Fibroblast of mammary gland (primary cell): Measurements from ENCODE around the gene VOPP1.
"Not testable (repeated sequence)": the region's sequence is repeated elsewhere in the genome, so short reads cannot be mapped to it uniquely, and the experiment has no call there.

Source experiments
- DNase-seq: peaks from one replicate; pipeline ENCODE4 v3.0.0-alpha.2; 2010; ENCODE audit warnings: low read depth
- H3K4me3 ChIP-seq: 2 replicates; pipeline ENCODE4 v1.5.1; 2011; ENCODE audit warnings: low read depth, mild to moderate bottlenecking, low read length, moderate library complexity; ENCODE audit not compliant: control insufficient read depth
- TF ChIP-seq, protein P1 (sequence below): conservative IDR thresholded peaks from 2 replicates; pipeline ENCODE4 v1.5.1; 2011; ENCODE audit warnings: low read depth, low read length, inconsistent platforms; ENCODE audit not compliant: control insufficient read depth, insufficient read depth

VOPP1 gene

DNA sequence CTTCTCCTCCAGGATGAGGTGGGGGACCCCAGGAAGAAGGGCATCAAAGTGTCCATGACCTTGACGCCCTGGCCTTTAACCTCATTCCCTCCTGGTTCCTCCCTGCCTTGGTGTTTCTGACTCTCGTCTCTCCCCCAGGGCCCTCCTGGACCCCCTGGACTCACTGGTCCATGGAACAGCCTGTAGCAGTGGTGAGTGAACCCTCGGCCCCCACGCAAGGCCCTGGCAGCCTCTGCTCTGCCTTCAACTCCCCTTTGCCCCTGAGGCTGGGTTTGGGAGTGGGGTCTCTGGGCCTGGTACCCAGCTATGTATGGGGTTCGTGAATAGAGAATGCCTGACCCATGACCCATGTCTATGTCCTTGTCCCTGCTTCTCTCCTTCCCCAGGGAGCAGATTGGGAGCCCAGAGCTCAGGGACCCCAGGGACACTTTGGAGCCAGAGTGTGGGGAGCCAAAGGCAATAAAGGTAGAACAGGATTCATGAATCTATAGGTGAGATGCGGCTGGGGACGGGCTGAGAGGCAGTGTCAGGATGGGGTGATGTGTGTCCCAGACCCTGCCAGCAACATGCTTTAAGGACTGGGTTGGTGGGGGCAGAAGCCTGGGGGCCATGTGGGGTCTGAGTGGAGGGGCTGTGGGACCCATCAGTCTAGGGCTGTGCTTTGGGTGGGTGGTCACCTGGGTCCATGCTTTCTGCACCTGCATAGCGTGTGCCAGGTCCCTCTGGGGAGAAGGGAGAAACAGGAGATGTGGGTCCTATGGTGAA lies 18.4 kb upstream of the VOPP1 start:
- TF ChIP-seq, protein P1, sequence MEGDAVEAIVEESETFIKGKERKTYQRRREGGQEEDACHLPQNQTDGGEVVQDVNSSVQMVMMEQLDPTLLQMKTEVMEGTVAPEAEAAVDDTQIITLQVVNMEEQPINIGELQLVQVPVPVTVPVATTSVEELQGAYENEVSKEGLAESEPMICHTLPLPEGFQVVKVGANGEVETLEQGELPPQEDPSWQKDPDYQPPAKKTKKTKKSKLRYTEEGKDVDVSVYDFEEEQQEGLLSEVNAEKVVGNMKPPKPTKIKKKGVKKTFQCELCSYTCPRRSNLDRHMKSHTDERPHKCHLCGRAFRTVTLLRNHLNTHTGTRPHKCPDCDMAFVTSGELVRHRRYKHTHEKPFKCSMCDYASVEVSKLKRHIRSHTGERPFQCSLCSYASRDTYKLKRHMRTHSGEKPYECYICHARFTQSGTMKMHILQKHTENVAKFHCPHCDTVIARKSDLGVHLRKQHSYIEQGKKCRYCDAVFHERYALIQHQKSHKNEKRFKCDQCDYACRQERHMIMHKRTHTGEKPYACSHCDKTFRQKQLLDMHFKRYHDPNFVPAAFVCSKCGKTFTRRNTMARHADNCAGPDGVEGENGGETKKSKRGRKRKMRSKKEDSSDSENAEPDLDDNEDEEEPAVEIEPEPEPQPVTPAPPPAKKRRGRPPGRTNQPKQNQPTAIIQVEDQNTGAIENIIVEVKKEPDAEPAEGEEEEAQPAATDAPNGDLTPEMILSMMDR = no peak
- no peak for DNase-seq
- no peak overlapping the region for H3K4me3 ChIP-seq

DNA sequence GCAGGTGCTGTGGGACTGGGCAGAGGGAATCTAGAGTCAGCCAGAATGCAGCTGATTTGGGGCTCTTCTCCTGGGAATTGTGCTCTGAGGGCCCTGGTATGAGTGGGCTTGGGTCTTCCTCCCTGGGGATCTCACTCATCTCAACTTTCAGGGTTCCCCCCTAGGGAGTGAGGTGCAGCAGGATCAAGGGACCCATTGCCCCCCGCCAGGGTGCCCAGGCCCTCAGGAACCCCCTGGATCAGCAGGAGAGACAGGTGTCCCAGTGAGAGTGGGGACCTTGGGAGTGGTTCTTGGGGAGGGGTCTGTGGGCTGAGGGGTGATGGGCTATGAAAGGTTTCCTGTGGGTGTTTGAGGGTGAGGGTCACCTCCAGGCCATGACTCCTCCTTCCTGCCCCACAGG lies 17.6 kb upstream of the VOPP1 start:
- TF ChIP-seq, protein P1 = no peak
- no peak for DNase-seq
- H3K4me3 ChIP-seq = no peak overlapping the region

- TF ChIP-seq, protein P1 = no peak
- DNase-seq = no peak
Observed at GRCh38 chr7:55588976-55589604, 16.8 kb upstream of the VOPP1 start.

DNA sequence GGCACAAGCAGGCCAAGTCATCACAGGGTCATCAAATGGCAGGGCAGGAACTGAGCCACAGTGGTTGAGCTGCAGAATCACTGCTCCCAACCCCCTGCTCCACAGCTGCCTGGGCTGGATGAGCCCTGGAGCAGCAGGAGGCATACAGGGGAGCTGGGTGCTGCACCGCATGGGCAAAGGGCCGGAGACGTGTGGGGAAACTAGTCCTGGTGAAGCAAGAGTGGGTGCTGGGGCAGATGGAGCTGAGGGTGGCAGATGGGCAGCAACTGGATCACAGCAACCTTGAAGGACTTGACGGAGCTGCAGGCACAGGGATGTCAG lies 16.0 kb upstream of the VOPP1 start:
- no peak for DNase-seq
- TF ChIP-seq, protein P1 = no peak
- H3K4me3 ChIP-seq = no peak overlapping the region

More at GRCh38 chr7:55588976-55589604, 16.8 kb upstream of the VOPP1 start:
- H3K4me3 ChIP-seq = no peak overlapping the region

DNA sequence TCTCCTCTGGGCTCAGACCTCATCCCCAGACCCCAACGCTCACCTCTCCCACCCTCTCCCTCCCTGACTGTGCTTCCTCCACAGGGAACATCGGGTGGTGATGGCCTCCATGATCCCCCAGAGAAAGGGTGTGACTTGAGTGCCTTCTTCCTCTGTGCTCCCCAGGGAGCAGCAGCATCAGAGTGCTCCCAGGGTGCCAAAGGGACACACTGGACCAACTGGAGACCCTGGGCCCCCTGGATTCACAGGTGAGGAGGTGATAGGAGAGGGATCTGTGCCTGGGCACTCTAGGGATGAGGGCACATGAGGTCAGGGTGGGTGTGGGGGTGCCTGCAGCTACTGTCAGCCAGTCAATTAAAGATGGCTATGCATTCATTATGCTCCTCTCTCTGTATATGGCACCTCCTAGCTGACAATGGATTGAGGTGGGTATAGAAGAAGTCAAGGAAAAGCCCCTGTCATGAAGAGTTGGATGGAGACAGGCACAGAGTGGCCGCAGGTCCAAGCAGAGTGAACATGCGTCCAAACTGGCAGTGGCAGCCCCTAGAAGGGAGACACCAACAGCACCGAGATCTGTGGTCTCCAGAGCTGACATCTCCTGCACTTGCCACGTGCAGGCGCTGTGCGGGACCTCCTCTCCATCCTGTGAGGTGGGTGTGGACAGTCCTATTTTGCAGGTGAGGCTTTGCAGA lies 15.5 kb upstream of the VOPP1 start:
- TF ChIP-seq, protein P1 = no peak
- no peak for DNase-seq
- H3K4me3 ChIP-seq = no peak overlapping the region

- DNase-seq, H3K4me3 ChIP-seq: not testable (repeated sequence)
Observed at GRCh38 chr7:55582656-55583055, 10.4 kb upstream of the VOPP1 start.

DNA sequence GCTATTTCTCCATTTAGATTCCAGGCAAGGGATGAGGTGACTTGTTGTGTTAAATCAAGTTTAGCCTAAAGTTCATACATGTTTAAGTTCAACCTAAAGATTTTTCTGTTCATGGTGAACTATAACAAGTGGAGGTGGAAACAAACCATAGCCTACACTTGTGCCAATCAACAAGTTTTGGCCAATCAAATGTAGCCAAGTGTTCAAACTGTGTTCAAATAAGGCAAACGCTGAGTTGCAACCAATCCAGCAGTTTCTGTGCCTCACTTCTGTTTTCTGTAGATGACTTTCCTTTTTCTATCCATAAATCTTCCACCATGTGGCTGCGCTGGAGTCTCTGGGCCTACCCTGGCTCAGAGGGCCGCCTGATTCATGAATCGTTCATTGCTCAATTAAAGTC lies 4.5 kb upstream of the VOPP1 start:
- no peak overlapping the region for H3K4me3 ChIP-seq
- DNase-seq = no peak
- TF ChIP-seq, protein P1 = no peak
